Activated T-cell treated with anti-CD3 and anti-CD28 coated beads, Interleukin-2, amount 50 U/mL, for 24 hours (primary cell): ENCODE results near the gene EPOP.
A peak's percentile ranks its signal among the peaks of the same experiment; 100 is the strongest.

ENCODE experiments used
- DNase-seq: peaks from one replicate; pipeline ENCODE4 v3.0.0-alpha.2; 2020
- H3K27ac Mint-ChIP-seq: 2 replicates; pipeline ENCODE4 v1.8.0; 2020; ENCODE audit warnings: mild to moderate bottlenecking, mixed read lengths
- H3K27me3 Mint-ChIP-seq: 2 replicates; pipeline ENCODE4 v1.8.0; 2020; ENCODE audit warnings: mixed read lengths
- H3K36me3 Mint-ChIP-seq: 2 replicates; pipeline ENCODE4 v1.8.0; 2020; ENCODE audit warnings: low read depth, mixed read lengths
- H3K4me1 Mint-ChIP-seq: 2 replicates; pipeline ENCODE4 v1.8.0; 2020; ENCODE audit warnings: low read depth, mixed read lengths
- H3K4me3 Mint-ChIP-seq: 2 replicates; pipeline ENCODE4 v1.8.0; 2020; ENCODE audit warnings: mild to moderate bottlenecking, moderate library complexity, mixed read lengths
- H3K9me3 Mint-ChIP-seq: 2 replicates; pipeline ENCODE4 v1.8.0; 2020; ENCODE audit warnings: mixed read lengths

The EPOP gene

GRCh38 chr17:38698760-38699159 is 24.0 kb upstream of the EPOP start:
- DNase-seq = no peak
- Mint-ChIP-seq H3K9me3 (peaks cover 3% of the 10 kb centered on the region), H3K4me3 (no peak overlapping the region), H3K36me3 (peaks cover 17% of the 10 kb centered on the region), H3K4me1 (peaks cover 54% of the 10 kb centered on the region), H3K27me3 (no peaks in the 10 kb centered on the region), H3K27ac (peak overlapping the region; percentile 100)

- Mint-ChIP-seq H3K27ac (peak overlapping the region; percentile 48), H3K9me3 (peaks cover 3% of the 10 kb centered on the region), H3K27me3 (no peaks in the 10 kb centered on the region), H3K4me1 (peaks cover 54% of the 10 kb centered on the region), H3K4me3 (no peak overlapping the region), H3K36me3 (peaks cover 2% of the 10 kb centered on the region)
- no peak for DNase-seq
Measured at GRCh38 chr17:38697061-38697820, 22.5 kb upstream of the EPOP start.

GRCh38 chr17:38693700-38694329 is 19.1 kb upstream of the EPOP start:
- no peak for DNase-seq
- H3K36me3 Mint-ChIP-seq = no peaks in the 10 kb centered on the region

GRCh38 chr17:38691154-38691553 is 16.4 kb upstream of the EPOP start:
- no peaks in the 10 kb centered on the region for H3K27me3 Mint-ChIP-seq
- no peak overlapping the region for H3K27ac Mint-ChIP-seq

More at GRCh38 chr17:38693700-38694329, 19.1 kb upstream of the EPOP start:
- Mint-ChIP-seq H3K4me1 (peaks cover 25% of the 10 kb centered on the region), H3K27ac (no peak overlapping the region), H3K27me3 (no peaks in the 10 kb centered on the region), H3K9me3 (no peaks in the 10 kb centered on the region), H3K4me3 (no peak overlapping the region)

GRCh38 chr17:38690386-38690785 is 15.6 kb upstream of the EPOP start:
- Mint-ChIP-seq H3K27ac (no peak overlapping the region), H3K9me3 (no peaks in the 10 kb centered on the region), H3K4me1 (peaks cover 4% of the 10 kb centered on the region), H3K27me3 (no peaks in the 10 kb centered on the region), H3K36me3 (no peaks in the 10 kb centered on the region), H3K4me3 (no peak overlapping the region)
- no peak for DNase-seq

More at GRCh38 chr17:38691154-38691553, 16.4 kb upstream of the EPOP start:
- no peak overlapping the region for H3K4me3 Mint-ChIP-seq
- no peaks in the 10 kb centered on the region for H3K36me3 Mint-ChIP-seq
- peaks cover 9% of the 10 kb centered on the region for H3K4me1 Mint-ChIP-seq
- DNase-seq = no peak
- H3K9me3 Mint-ChIP-seq = no peaks in the 10 kb centered on the region

GRCh38 chr17:38687286-38687685 is 12.5 kb upstream of the EPOP start:
- Mint-ChIP-seq H3K27me3 (no peaks in the 10 kb centered on the region), H3K4me3 (no peak overlapping the region), H3K27ac (no peak overlapping the region), H3K4me1 (peaks cover 4% of the 10 kb centered on the region), H3K9me3 (no peaks in the 10 kb centered on the region), H3K36me3 (no peaks in the 10 kb centered on the region)
- no peak for DNase-seq

- peaks cover 4% of the 10 kb centered on the region for H3K4me1 Mint-ChIP-seq
- DNase-seq = no peak
- H3K9me3 Mint-ChIP-seq = no peaks in the 10 kb centered on the region
- no peak overlapping the region for H3K4me3 Mint-ChIP-seq
- no peaks in the 10 kb centered on the region for H3K36me3 Mint-ChIP-seq
- no peak overlapping the region for H3K27ac Mint-ChIP-seq
- H3K27me3 Mint-ChIP-seq = no peaks in the 10 kb centered on the region
Measured at GRCh38 chr17:38685491-38685890, 10.7 kb upstream of the EPOP start.

GRCh38 chr17:38681096-38681495 is 6.3 kb upstream of the EPOP start:
- H3K27me3 Mint-ChIP-seq = no peaks in the 10 kb centered on the region
- H3K27ac Mint-ChIP-seq = no peak overlapping the region
- no peaks in the 10 kb centered on the region for H3K9me3 Mint-ChIP-seq
- H3K36me3 Mint-ChIP-seq = no peaks in the 10 kb centered on the region
- H3K4me1 Mint-ChIP-seq = peaks cover 17% of the 10 kb centered on the region
- no peak for DNase-seq
- H3K4me3 Mint-ChIP-seq = no peak overlapping the region

GRCh38 chr17:38677819-38678218 is 3.1 kb upstream of the EPOP start:
- H3K4me1 Mint-ChIP-seq = peaks cover 32% of the 10 kb centered on the region
- no peak overlapping the region for H3K4me3 Mint-ChIP-seq
- peaks cover 3% of the 10 kb centered on the region for H3K36me3 Mint-ChIP-seq
- no peaks in the 10 kb centered on the region for H3K27me3 Mint-ChIP-seq
- H3K9me3 Mint-ChIP-seq = no peaks in the 10 kb centered on the region
- no peak overlapping the region for H3K27ac Mint-ChIP-seq
- no peak for DNase-seq

GRCh38 chr17:38676706-38677504 is 2.1 kb upstream of the EPOP start:
- Mint-ChIP-seq H3K9me3 (no peaks in the 10 kb centered on the region), H3K36me3 (peaks cover 12% of the 10 kb centered on the region), H3K27ac (peak overlapping the region; percentile 84), H3K4me3 (peak overlapping the region; percentile 26), H3K4me1 (peaks cover 40% of the 10 kb centered on the region), H3K27me3 (peaks cover under 1% of the 10 kb centered on the region)
- peak; percentile 91 for DNase-seq

- Mint-ChIP-seq H3K4me3 (peak overlapping the region; percentile 82), H3K36me3 (peaks cover 17% of the 10 kb centered on the region), H3K9me3 (no peaks in the 10 kb centered on the region), H3K27ac (peak overlapping the region; percentile 67), H3K27me3 (peaks cover 19% of the 10 kb centered on the region), H3K4me1 (peaks cover 55% of the 10 kb centered on the region)
- peak; percentile 73 for DNase-seq
Measured at GRCh38 chr17:38674014-38674748, 576 bp downstream of the EPOP start.

- Mint-ChIP-seq H3K27me3 (peaks cover 25% of the 10 kb centered on the region), H3K36me3 (peaks cover 17% of the 10 kb centered on the region), H3K4me1 (peaks cover 55% of the 10 kb centered on the region), H3K27ac (peak overlapping the region; percentile 47), H3K9me3 (no peaks in the 10 kb centered on the region), H3K4me3 (peak overlapping the region; percentile 82)
- DNase-seq = no peak
Measured at GRCh38 chr17:38673707-38674013, 1.1 kb downstream of the EPOP start.

- no peak for DNase-seq
- Mint-ChIP-seq H3K27ac (peak overlapping the region; percentile 76), H3K4me3 (peak overlapping the region; percentile 82), H3K9me3 (no peaks in the 10 kb centered on the region), H3K4me1 (peaks cover 52% of the 10 kb centered on the region), H3K27me3 (peaks cover 31% of the 10 kb centered on the region), H3K36me3 (peaks cover 17% of the 10 kb centered on the region)
Measured at GRCh38 chr17:38672788-38673706, 1.7 kb downstream of the EPOP start.
